H1 (cell line): ENCODE results near the gene DMRT1. TPM values are rescaled to one million over a fixed set of nuclear protein-coding genes. Genes with fewer than 3 reads are reported as not detected.

Experiments used
- CTCF ChIA-PET: fragments of 300-600 bp; sonication (Branson Sonifier 250); formaldehyde crosslinking; loops from one replicate; lab custom pipeline; 2021; ENCODE audit not compliant: partially characterized antibody; lab: Charles Lee
- POLR2A ChIA-PET: fragments of 300-600 bp; sonication (Branson Sonifier 250); formaldehyde crosslinking; loops from one replicate; lab custom pipeline; 2021; ENCODE audit warnings: inconsistent platforms; ENCODE audit not compliant: partially characterized antibody; lab: Charles Lee
- DNase-seq, 2 experiments: peaks; one replicate each; pipeline versions ENCODE4 v3.0.0 to v3.0.0-alpha.2; 2010 to 2022; ENCODE audit warnings: low spot score in 2 of 2, low read depth in 1 of 2, mixed read lengths in 1 of 2
- FAIRE-seq: peaks from 2 replicates; lab custom pipeline; 2011; peaks lifted over from hg19 to GRCh38; lab: Jason Lieb, UNC
- H2AFZ ChIP-seq: 2 replicates; pipeline ENCODE4 v1.8.1; 2012; ENCODE audit warnings: low read length, inconsistent platforms
- H2AK5ac ChIP-seq: 2 replicates; pipeline ENCODE4 v1.6.1; 2013; ENCODE audit warnings: low read depth, low read length
- H2BK120ac ChIP-seq: replicated peaks from 2 replicates; pipeline ENCODE3; 2013; ENCODE audit warnings: low read depth, low read length, inconsistent platforms
- H2BK12ac ChIP-seq: 2 replicates; pipeline ENCODE4 v1.6.1; 2013; ENCODE audit warnings: low read depth, low read length
- H2BK15ac ChIP-seq: 2 replicates; pipeline ENCODE4 v1.6.1; 2013; ENCODE audit warnings: low read length
- H2BK20ac ChIP-seq: 2 replicates; pipeline ENCODE4 v1.6.1; 2013; ENCODE audit warnings: low read length
- H2BK5ac ChIP-seq: 2 replicates; pipeline ENCODE4 v1.6.1; 2013; ENCODE audit warnings: low read depth, low read length
- H3K14ac ChIP-seq: 2 replicates; pipeline ENCODE4 v1.6.1; 2013; ENCODE audit warnings: inconsistent platforms; ENCODE audit not compliant: insufficient read length
- H3K18ac ChIP-seq: 2 replicates; pipeline ENCODE4 v1.6.1; 2013; ENCODE audit warnings: low read length; ENCODE audit errors: extremely low read depth
- H3K23ac ChIP-seq: 2 replicates; pipeline ENCODE4 v1.6.1; 2013; ENCODE audit warnings: inconsistent platforms; ENCODE audit not compliant: insufficient read length
- H3K23me2 ChIP-seq: 2 replicates; pipeline ENCODE4 v1.6.1; 2013; ENCODE audit warnings: low read depth, low read length
- H3K27ac ChIP-seq: 2 replicates; pipeline ENCODE4 v1.6.1; 2011; ENCODE audit warnings: low read depth, low read length, inconsistent platforms
- H3K27me3 ChIP-seq, 4 experiments: replicated peaks in 1 of 4; 1 replicate in 1 of 4; 2 replicates in 3 of 4; pipeline versions ENCODE4 v1.6.1 to v1.8.1; 2011 to 2013; ENCODE audit warnings: low read length in 3 of 4, mild to moderate bottlenecking in 3 of 4, inconsistent platforms in 2 of 4, mixed read lengths in 2 of 4, moderate library complexity in 1 of 4; ENCODE audit not compliant: control insufficient read depth in 3 of 4, insufficient read depth in 3 of 4; ENCODE audit errors: extremely low read depth in 1 of 4
- H3K36me3 ChIP-seq, 4 experiments: 2 replicates each; pipeline versions ENCODE4 v1.6.1 to v1.8.1; 2011 to 2013; ENCODE audit warnings: mild to moderate bottlenecking in 4 of 4, low read length in 3 of 4, moderate library complexity in 2 of 4, control low read depth in 1 of 4, inconsistent platforms in 1 of 4; ENCODE audit not compliant: insufficient read depth in 4 of 4, control insufficient read depth in 2 of 4
- H3K4ac ChIP-seq: replicated peaks from 2 replicates; pipeline ENCODE3; 2013; ENCODE audit warnings: low read length, low read depth, mixed read lengths, inconsistent platforms; ENCODE audit not compliant: insufficient read length
- H3K4me1 ChIP-seq, 4 experiments: replicated peaks in 1 of 4; 1 replicate in 1 of 4; 2 replicates in 3 of 4; pipeline versions ENCODE4 v1.6.1 to v1.8.1; 2011 to 2013; ENCODE audit warnings: low read length in 3 of 4, inconsistent platforms in 2 of 4, mixed read lengths in 1 of 4; ENCODE audit not compliant: insufficient read depth in 4 of 4, control insufficient read depth in 3 of 4
- H3K4me2 ChIP-seq, 2 experiments: 2 replicates each; pipeline versions ENCODE4 v1.6.1 to v1.8.1; 2011 to 2013; ENCODE audit warnings: low read depth in 2 of 2, low read length in 2 of 2, control low read depth in 1 of 2, inconsistent platforms in 1 of 2, mild to moderate bottlenecking in 1 of 2; ENCODE audit not compliant: insufficient read depth in 1 of 2
- H3K4me3 ChIP-seq, 4 experiments: fragments of 200-600, 300-600 bp in 1 of 4; sonication (generic), shearing (Covaris generic), sonication (Bioruptor Twin) in 1 of 4; 2 replicates each; pipeline versions ENCODE4 v1.5.1 to v1.8.1; 2011 to 2016; ENCODE audit warnings: low read length in 4 of 4, low read depth in 3 of 4, control low read depth in 2 of 4, inconsistent platforms in 2 of 4, mild to moderate bottlenecking in 2 of 4, mixed read lengths in 1 of 4, moderate library complexity in 1 of 4; ENCODE audit not compliant: insufficient read depth in 2 of 4; ENCODE audit errors: extremely low read depth in 1 of 4
- H3K56ac ChIP-seq: replicated peaks from 2 replicates; pipeline ENCODE3; 2013; ENCODE audit warnings: low read depth, mild to moderate bottlenecking, mixed read lengths, low read length, inconsistent platforms; ENCODE audit not compliant: insufficient read length
- H3K79me1 ChIP-seq: 2 replicates; pipeline ENCODE4 v1.6.1; 2013; ENCODE audit warnings: low read depth, low read length, control low read depth
- H3K79me2 ChIP-seq, 2 experiments: 2 replicates each; pipeline versions ENCODE4 v1.6.1 to v1.8.1; 2012 to 2013; ENCODE audit warnings: low read length in 2 of 2, mild to moderate bottlenecking in 2 of 2, inconsistent platforms in 1 of 2; ENCODE audit not compliant: insufficient read depth in 2 of 2, control insufficient read depth in 1 of 2
- H3K9ac ChIP-seq, 4 experiments: replicated peaks in 1 of 4; 1 replicate in 1 of 4; 2 replicates in 3 of 4; pipeline versions ENCODE4 v1.6.1 to v1.8.1; 2011 to 2013; ENCODE audit warnings: low read depth in 3 of 4, low read length in 3 of 4, control low read depth in 2 of 4, mild to moderate bottlenecking in 2 of 4, moderate library complexity in 2 of 4, inconsistent platforms in 1 of 4; ENCODE audit errors: extremely low read depth in 1 of 4
- H3K9me3 ChIP-seq, 2 experiments: 2 replicates each; pipeline versions ENCODE4 v1.6.1 to v1.8.1; 2012 to 2013; ENCODE audit warnings: mild to moderate bottlenecking in 2 of 2, moderate library complexity in 2 of 2, control low read depth in 1 of 2, inconsistent platforms in 1 of 2, low read depth in 1 of 2, low read length in 1 of 2, mixed read lengths in 1 of 2; ENCODE audit not compliant: insufficient read depth in 2 of 2
- H4K20me1 ChIP-seq, 2 experiments: replicated peaks in 1 of 2; 2 replicates each; pipeline versions ENCODE3 to v1.8.1; 2011 to 2013; ENCODE audit warnings: inconsistent platforms in 2 of 2, low read length in 2 of 2, mild to moderate bottlenecking in 1 of 2; ENCODE audit not compliant: insufficient read depth in 2 of 2, control insufficient read depth in 1 of 2
- H4K5ac ChIP-seq: 2 replicates; pipeline ENCODE4 v1.6.1; 2013; ENCODE audit warnings: low read length, low read depth, mixed read lengths, inconsistent platforms; ENCODE audit not compliant: insufficient read length
- H4K8ac ChIP-seq: 2 replicates; pipeline ENCODE4 v1.8.0; 2013; ENCODE audit warnings: mild to moderate bottlenecking, moderate library complexity, low read length, inconsistent platforms; ENCODE audit not compliant: insufficient read depth; ENCODE audit errors: extremely low read depth
- H4K91ac ChIP-seq: replicated peaks from 2 replicates; pipeline ENCODE3; 2013; ENCODE audit warnings: low read length, mixed read lengths, inconsistent platforms; ENCODE audit not compliant: insufficient read length
- CHD1 ChIP-seq: IDR thresholded peaks from 2 replicates; pipeline ENCODE4 v1.6.1; 2012; ENCODE audit warnings: low read depth, low read length, improper control_type of control experiment
- E2F6 ChIP-seq: IDR thresholded peaks from 2 replicates; pipeline ENCODE4 v1.6.1; 2012; ENCODE audit warnings: inconsistent platforms
- GTF2F1 ChIP-seq: IDR thresholded peaks from 2 replicates; pipeline ENCODE4 v1.6.1; 2012; ENCODE audit warnings: low read depth, low read length, improper control_type of control experiment, borderline replicate concordance
- HDAC6 ChIP-seq: IDR thresholded peaks from one replicate; pipeline ENCODE4 v1.7.1; 2012; ENCODE audit warnings: low read depth, mild to moderate bottlenecking, inconsistent platforms, low read length, moderate library complexity
- JUN ChIP-seq: IDR thresholded peaks from 2 replicates; pipeline ENCODE4 v1.6.1; 2011; ENCODE audit warnings: low read depth, mild to moderate bottlenecking, improper control_type of control experiment, low read length
- KDM4A ChIP-seq: IDR thresholded peaks from one replicate; pipeline ENCODE4 v1.7.1; 2012; ENCODE audit warnings: low read depth, mild to moderate bottlenecking, moderate library complexity, low read length, inconsistent platforms; ENCODE audit not compliant: severe bottlenecking
- RBBP5 ChIP-seq: IDR thresholded peaks from 2 replicates; pipeline ENCODE4 v1.7.1; 2012; ENCODE audit warnings: low read depth, mild to moderate bottlenecking, inconsistent platforms, low read length, moderate library complexity, borderline replicate concordance
- RFX5 ChIP-seq: IDR thresholded peaks from 2 replicates; pipeline ENCODE4 v1.6.1; 2011; ENCODE audit warnings: low read depth, low read length, improper control_type of control experiment, borderline replicate concordance
- RNF2 ChIP-seq: fragments of 200-900, 300-1000 bp; sonication (generic); IDR thresholded peaks from 2 replicates; pipeline ENCODE4 v1.7.1; 2016; ENCODE audit warnings: borderline replicate concordance, low read depth, mild to moderate bottlenecking, antibody characterized with exemption, low read length; ENCODE audit not compliant: poor library complexity, severe bottlenecking; ENCODE audit errors: missing control alignments
- RXRA ChIP-seq: IDR thresholded peaks from 2 replicates; pipeline ENCODE4 v1.6.1; 2011; ENCODE audit warnings: low read depth, mild to moderate bottlenecking, low read length, moderate library complexity; ENCODE audit not compliant: insufficient read depth
- SP2 ChIP-seq: IDR thresholded peaks from 2 replicates; pipeline ENCODE4 v1.6.1; 2012; ENCODE audit warnings: mild to moderate bottlenecking, low read length, inconsistent platforms
- ZNF274 ChIP-seq: IDR thresholded peaks from 2 replicates; pipeline ENCODE4 v1.7.0; 2012; ENCODE audit warnings: low read length, borderline replicate concordance; ENCODE audit errors: extremely low read depth
- WGBS, 2 experiments: shearing (Covaris generic) in 1 of 2; methylation state at CpG; one replicate each; pipeline versions ENCODE4 v1.1.6 to v1.1.7; 2013 to 2015; ENCODE audit warnings: low lambda C conversion rate in 2 of 2, mixed read lengths in 2 of 2, inconsistent platforms in 1 of 2, low coverage in 1 of 2, missing lambda C conversion rate in 1 of 2; ENCODE audit not compliant: insufficient replicate concordance in 2 of 2, insufficient coverage in 1 of 2, insufficient read length in 1 of 2; ENCODE audit errors: extremely low coverage in 1 of 2, missing lambda C conversion rate in 1 of 2; 5-methylcytosine and 5-hydroxymethylcytosine counted together
- polyA plus RNA-seq, 7 experiments: library from polyadenylated mRNA; depleted of rRNA in 3 of 7; stranded (reverse) in 5 of 7; unstranded in 2 of 7; fragments of >200 nt in 5 of 7; fragments of 200-250 nt in 2 of 7; gene quantifications; 1 replicate in 5 of 7; 2 replicates in 1 of 7; 4 replicates in 1 of 7; pipeline versions ENCODE4 v1.2.1 to v1.2.3, GENCODE V29; 2011 to 2013; ENCODE audit warnings: missing spikeins in 2 of 7, mixed read lengths in 2 of 7
- total RNA-seq: library from RNA; stranded (reverse); fragmentation: NEBNext Ultra II Directional; extraction: Animal tissue kit (Norgen Biotek cat#: 25700); gene quantifications from 2 replicates; pipeline ENCODE4 v1.2.1, GENCODE V29; 2021

DMRT1 gene
- total and polyA plus RNA-seq, 2 of the 8 experiments (the other 6 are each of a cell fraction or from before 2014, with no cell fraction given): 0.15 TPM; not detected in 1

GRCh38 chr9:1005043-1005667 lies 163.7 kb downstream of the DMRT1 start:
- Histone ChIP-seq H3K56ac (no peak overlapping the region), H3K27me3 (peaks cover 0 to 2% (median 0%) of the 10 kb centered on the region in 4 experiments; a peak in 2 of 7 replicates), H3K36me3 (no peaks in the 10 kb centered on the region), H3K79me2 (no peaks in the 10 kb centered on the region), H3K79me1 (no peaks in the 10 kb centered on the region), H3K4me1 (no peaks in the 10 kb centered on the region; a peak in 1 of 7 replicates), H3K27ac (no peak overlapping the region), H4K8ac (no peak overlapping the region), H4K20me1 (no peaks in the 10 kb centered on the region), H2BK120ac (no peak overlapping the region), H2BK20ac (no peak overlapping the region), H3K9ac (no peak overlapping the region), H3K14ac (no peak overlapping the region), H2BK5ac (no peak overlapping the region), H2AK5ac (no peak overlapping the region), H3K9me3 (peaks cover 15 to 16% of the 10 kb centered on the region in 2 experiments), H2BK15ac (no peak overlapping the region), H3K4me2 (no peak overlapping the region), H3K18ac (no peak overlapping the region), H2BK12ac (no peak overlapping the region), H3K23ac (no peak overlapping the region), H3K4me3 (no peak overlapping the region), H4K91ac (no peak overlapping the region), H2AFZ (no peak overlapping the region), H4K5ac (no peak overlapping the region), H3K4ac (no peak overlapping the region), H3K23me2 (no peaks in the 10 kb centered on the region)
- DNase-seq (no peak), FAIRE-seq (peak; percentile 90)
- ChIA-PET CTCF (interaction anchor here (0.7 to 4.4 kb wide), 27 partner anchors 8 to 724 kb away, joined by 3 to 57 read pairs (median 4); partner anchors contain the start of gene DMRT1), POLR2A (no interaction called here)
- WGBS, 2 experiments: 76% methylated on average over 10 of the region's 10 CpGs; no CpG with 5 or more reads in 1 of the 2 experiments
- TF ChIP-seq RNF2 (no peak), SP2 (no peak), CHD1 (no peak), RFX5 (no peak), RXRA (no peak), E2F6 (no peak), HDAC6 (no peak), KDM4A (no peak), RBBP5 (no peak), GTF2F1 (no peak), ZNF274 (no peak), JUN (no peak)
